NCI-H2196 treated with DMSO at 0.1 percent for 48 hours (cell line): ENCODE results near the gene SLC30A10.
"Not testable (repeated sequence)": the region's sequence is repeated elsewhere in the genome, so short reads cannot be mapped to it uniquely, and the experiment has no call there.

Source experiments
- DNase-seq: peaks from one replicate; lab custom pipeline; 2025; ENCODE audit not compliant: unreplicated experiment; lab: John Stamatoyannopoulos, UW

SLC30A10 gene

DNA sequence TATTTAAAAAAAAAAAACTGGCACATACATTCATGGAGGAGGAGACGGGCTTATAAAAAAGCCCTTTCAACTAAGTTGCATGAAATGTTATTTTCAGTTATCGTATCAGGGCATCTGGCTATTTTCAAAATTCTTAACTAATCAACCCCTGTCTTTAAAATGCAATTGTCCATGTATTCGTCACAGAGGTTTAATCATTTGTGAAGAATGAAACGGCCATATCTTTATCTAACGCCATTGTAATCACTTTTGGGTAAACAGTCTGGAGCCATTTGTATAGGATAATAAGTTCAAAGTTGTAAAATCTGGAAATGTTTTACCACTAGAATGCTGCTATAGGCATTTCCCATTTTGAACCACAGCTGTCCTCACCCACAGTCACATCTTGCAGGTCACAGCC is 30.4 kb downstream of the SLC30A10 start:
- no peak for DNase-seq

DNA sequence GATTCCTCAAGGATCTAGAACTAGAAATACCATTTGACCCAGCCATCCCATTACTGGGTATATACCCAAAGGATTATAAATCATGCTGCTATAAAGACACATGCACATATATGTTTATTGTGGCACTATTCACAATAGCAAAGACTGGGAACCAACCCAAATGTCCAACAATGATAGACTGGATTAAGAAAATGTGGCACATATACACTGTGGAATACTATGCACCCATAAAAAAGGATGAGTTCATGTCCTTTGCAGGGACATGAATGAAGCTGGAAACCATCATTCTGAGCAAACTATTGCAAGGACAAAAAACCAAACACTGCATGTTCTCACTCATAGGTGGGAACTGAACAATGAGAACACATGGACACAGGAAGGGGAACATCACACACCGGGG is 36.1 kb downstream of the SLC30A10 start:
- not testable (repeated sequence) for DNase-seq

GRCh38 chr1:219891846-219892245 is 36.5 kb downstream of the SLC30A10 start:
- not testable (repeated sequence) for DNase-seq

GRCh38 chr1:219888667-219889066 is 39.7 kb downstream of the SLC30A10 start:
- DNase-seq = not testable (repeated sequence)

DNA sequence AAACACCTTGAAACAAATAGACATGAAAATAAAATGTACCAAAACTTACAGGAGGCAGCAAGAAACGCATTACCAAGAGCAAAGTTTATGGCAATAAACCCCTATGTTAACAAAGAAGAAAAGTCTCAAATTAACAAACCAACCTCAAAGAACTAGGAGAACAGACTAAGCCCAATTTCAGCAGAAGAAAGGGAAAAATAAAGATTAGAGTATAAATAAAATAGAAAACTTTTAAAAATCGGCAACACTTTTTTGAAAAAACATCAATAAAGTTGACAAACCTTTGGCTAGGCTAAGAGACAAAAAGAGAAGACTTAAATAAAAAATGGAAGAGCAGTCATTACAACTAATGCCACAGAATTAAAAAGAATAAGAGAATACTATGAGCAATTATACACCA is 42.7 kb downstream of the SLC30A10 start:
- DNase-seq = no peak

GRCh38 chr1:219883400-219884332 is 44.7 kb downstream of the SLC30A10 start:
- DNase-seq = no peak

DNA sequence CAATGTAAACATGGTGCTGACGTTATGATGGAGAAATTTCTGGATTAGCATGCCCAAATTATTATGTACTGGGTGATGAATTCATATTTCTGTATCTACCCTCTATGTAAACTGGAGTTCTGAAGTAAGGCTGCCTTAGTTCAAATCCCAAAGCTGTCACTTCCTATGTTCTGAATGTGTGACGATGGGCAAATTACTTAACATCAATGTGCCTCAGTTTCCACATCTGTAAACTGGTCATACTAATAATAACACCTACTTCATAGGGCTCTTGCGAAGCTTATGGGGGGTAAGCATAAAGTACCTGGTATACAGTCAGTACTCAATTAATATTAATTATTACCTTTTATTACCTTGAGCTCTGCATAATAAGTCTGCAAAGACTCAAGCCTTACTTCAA is 45.6 kb downstream of the SLC30A10 start:
- DNase-seq = no peak

DNA sequence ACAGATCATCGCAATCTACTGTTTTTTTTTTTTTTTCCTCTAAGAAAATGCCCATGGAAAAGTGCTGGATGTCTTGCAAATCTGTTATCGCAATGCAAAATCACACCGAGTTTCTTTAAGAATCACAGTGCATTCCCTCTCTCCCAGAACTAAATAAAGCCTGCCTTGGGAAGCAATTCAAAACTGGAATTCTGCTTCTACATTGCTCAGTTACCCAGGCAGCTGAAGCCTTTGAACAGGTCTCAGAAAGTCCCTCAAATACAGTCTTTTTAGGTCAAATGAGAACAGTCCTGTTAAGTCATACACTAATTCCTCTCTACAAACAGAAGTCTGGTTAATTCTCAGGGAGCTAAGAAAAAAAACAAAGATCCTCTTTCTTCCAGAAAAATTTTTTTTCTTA is 46.3 kb downstream of the SLC30A10 start:
- DNase-seq = no peak

GRCh38 chr1:219880765-219881457 is 47.4 kb downstream of the SLC30A10 start:
- no peak for DNase-seq

- no peak for DNase-seq
Observed at GRCh38 chr1:219876798-219877209, 51.6 kb downstream of the SLC30A10 start.

DNA sequence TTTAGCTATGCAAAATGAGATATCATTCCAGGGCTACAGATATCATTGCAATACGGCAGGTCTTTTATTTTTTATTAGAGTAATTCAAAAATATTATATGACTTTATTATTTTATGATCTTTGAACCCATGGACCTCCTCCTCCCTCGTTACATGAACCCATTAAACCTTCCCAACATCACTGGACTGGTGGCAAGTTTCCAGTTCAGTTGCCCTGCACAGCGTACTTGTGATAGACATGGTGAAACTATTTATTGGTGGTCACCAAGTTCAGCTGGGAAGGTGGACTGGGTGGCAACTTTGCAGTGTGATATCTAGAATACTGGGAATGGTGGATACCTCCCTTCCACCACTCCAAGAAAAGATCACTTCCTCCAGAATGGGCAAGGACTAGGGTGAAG is 52.5 kb downstream of the SLC30A10 start:
- no peak for DNase-seq

- DNase-seq = not testable (repeated sequence)
Observed at GRCh38 chr1:219872538-219872937, 55.8 kb downstream of the SLC30A10 start.

DNA sequence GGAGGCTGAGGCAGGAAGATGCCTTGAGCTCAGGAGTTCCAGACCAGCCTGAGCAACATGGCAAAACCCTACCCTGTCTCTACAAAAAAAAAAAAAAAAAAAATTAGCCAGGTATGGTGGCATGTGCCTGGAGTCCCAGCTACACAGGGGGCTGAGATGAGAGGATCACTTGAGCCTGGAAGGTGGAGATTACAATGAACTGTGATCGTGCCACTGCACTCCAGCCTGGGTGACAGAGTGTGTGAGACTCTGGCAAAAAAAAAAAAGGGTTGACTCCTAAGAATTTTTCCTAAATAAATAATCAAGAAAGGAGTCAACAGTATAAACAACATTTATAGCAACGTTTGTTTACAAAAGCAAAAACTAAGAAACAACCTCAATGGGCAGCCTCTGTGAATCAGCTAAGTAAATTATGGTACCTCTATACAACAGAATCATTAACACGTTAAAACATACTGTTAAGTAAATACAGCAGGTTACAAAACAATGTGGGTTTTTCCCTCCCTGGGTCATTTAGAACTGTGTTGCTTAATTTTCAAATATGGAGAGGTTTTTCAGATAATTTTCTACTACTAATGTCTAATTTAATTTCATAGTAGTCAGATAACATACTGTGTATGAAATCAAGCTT is 56.8 kb downstream of the SLC30A10 start:
- DNase-seq = no peak

GRCh38 chr1:219868615-219869014 is 59.7 kb downstream of the SLC30A10 start:
- DNase-seq = not testable (repeated sequence)
